HL-60 (cell line): ENCODE results near the gene TSHZ3.

Experiments used
- GABPA ChIP-seq: IDR thresholded peaks from 2 replicates; pipeline ENCODE4 v1.6.1; 2012; ENCODE audit warnings: low read depth
- POLR2AphosphoS5 ChIP-seq: IDR thresholded peaks from 2 replicates; pipeline ENCODE4 v1.6.1; 2012; ENCODE audit warnings: low read depth
- SPI1 ChIP-seq: IDR thresholded peaks from 2 replicates; pipeline ENCODE4 v1.6.1; 2012; ENCODE audit warnings: low read depth, mild to moderate bottlenecking, borderline replicate concordance
- TF ChIP-seq, protein P1 (sequence below): IDR thresholded peaks from one replicate; pipeline ENCODE4 v1.5.1; 2011; ENCODE audit warnings: low read length, control low read depth, inconsistent platforms; ENCODE audit not compliant: insufficient read depth
- TF ChIP-seq, protein P2 (sequence below): IDR thresholded peaks from 2 replicates; pipeline ENCODE4 v1.6.1; 2012; ENCODE audit warnings: low read depth; ENCODE audit not compliant: insufficient replicate concordance

DNA sequence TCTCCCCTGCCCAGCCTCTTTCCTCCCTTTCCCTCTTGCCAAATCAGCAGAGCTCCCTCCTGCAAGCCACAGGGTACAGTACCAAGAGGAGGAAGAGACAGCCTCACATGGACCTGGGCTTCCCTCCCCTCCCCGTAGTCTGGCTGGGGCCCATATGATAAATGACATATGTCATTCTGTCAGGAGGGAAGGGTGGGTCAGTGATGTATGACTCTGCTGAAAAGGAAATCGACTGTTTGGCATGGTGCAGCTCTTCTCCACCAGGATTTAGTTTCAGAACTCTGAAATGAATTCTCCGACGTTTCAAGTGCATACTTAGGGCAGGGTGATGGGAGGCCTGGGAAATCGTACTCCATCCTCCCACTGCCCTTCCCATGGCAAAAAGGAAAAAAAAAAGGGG is 9.8 kb downstream of the TSHZ3 start:
- TF ChIP-seq, protein P1, sequence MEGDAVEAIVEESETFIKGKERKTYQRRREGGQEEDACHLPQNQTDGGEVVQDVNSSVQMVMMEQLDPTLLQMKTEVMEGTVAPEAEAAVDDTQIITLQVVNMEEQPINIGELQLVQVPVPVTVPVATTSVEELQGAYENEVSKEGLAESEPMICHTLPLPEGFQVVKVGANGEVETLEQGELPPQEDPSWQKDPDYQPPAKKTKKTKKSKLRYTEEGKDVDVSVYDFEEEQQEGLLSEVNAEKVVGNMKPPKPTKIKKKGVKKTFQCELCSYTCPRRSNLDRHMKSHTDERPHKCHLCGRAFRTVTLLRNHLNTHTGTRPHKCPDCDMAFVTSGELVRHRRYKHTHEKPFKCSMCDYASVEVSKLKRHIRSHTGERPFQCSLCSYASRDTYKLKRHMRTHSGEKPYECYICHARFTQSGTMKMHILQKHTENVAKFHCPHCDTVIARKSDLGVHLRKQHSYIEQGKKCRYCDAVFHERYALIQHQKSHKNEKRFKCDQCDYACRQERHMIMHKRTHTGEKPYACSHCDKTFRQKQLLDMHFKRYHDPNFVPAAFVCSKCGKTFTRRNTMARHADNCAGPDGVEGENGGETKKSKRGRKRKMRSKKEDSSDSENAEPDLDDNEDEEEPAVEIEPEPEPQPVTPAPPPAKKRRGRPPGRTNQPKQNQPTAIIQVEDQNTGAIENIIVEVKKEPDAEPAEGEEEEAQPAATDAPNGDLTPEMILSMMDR: no peak
- TF ChIP-seq, protein P2, sequence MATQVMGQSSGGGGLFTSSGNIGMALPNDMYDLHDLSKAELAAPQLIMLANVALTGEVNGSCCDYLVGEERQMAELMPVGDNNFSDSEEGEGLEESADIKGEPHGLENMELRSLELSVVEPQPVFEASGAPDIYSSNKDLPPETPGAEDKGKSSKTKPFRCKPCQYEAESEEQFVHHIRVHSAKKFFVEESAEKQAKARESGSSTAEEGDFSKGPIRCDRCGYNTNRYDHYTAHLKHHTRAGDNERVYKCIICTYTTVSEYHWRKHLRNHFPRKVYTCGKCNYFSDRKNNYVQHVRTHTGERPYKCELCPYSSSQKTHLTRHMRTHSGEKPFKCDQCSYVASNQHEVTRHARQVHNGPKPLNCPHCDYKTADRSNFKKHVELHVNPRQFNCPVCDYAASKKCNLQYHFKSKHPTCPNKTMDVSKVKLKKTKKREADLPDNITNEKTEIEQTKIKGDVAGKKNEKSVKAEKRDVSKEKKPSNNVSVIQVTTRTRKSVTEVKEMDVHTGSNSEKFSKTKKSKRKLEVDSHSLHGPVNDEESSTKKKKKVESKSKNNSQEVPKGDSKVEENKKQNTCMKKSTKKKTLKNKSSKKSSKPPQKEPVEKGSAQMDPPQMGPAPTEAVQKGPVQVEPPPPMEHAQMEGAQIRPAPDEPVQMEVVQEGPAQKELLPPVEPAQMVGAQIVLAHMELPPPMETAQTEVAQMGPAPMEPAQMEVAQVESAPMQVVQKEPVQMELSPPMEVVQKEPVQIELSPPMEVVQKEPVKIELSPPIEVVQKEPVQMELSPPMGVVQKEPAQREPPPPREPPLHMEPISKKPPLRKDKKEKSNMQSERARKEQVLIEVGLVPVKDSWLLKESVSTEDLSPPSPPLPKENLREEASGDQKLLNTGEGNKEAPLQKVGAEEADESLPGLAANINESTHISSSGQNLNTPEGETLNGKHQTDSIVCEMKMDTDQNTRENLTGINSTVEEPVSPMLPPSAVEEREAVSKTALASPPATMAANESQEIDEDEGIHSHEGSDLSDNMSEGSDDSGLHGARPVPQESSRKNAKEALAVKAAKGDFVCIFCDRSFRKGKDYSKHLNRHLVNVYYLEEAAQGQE: no peak
- TF ChIP-seq POLR2AphosphoS5: no peak
- TF ChIP-seq GABPA: no peak
- TF ChIP-seq SPI1: no peak
